SK-N-SH (cell line): Measurements from ENCODE around the gene MRFAP1.

ENCODE experiments used
- TF ChIP-seq, protein P1 (sequence below): fragments of 200-600 bp; sonication (generic); IDR thresholded peaks from 2 replicates; pipeline ENCODE4 v1.6.1; 2017; ENCODE audit warnings: antibody characterized with exemption, mild to moderate bottlenecking, moderate library complexity
- TF ChIP-seq, protein P2 (sequence below): fragments of 150-350 bp; IDR thresholded peaks from 2 replicates; pipeline ENCODE4 v1.6.1; 2017; ENCODE audit warnings: antibody characterized with exemption, low read length, low read depth, borderline replicate concordance

GRCh38 chr4:6592804-6593563 is 47.5 kb upstream of the MRFAP1 start:
- TF ChIP-seq, protein P1, sequence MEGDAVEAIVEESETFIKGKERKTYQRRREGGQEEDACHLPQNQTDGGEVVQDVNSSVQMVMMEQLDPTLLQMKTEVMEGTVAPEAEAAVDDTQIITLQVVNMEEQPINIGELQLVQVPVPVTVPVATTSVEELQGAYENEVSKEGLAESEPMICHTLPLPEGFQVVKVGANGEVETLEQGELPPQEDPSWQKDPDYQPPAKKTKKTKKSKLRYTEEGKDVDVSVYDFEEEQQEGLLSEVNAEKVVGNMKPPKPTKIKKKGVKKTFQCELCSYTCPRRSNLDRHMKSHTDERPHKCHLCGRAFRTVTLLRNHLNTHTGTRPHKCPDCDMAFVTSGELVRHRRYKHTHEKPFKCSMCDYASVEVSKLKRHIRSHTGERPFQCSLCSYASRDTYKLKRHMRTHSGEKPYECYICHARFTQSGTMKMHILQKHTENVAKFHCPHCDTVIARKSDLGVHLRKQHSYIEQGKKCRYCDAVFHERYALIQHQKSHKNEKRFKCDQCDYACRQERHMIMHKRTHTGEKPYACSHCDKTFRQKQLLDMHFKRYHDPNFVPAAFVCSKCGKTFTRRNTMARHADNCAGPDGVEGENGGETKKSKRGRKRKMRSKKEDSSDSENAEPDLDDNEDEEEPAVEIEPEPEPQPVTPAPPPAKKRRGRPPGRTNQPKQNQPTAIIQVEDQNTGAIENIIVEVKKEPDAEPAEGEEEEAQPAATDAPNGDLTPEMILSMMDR = no peak
- TF ChIP-seq, protein P2, sequence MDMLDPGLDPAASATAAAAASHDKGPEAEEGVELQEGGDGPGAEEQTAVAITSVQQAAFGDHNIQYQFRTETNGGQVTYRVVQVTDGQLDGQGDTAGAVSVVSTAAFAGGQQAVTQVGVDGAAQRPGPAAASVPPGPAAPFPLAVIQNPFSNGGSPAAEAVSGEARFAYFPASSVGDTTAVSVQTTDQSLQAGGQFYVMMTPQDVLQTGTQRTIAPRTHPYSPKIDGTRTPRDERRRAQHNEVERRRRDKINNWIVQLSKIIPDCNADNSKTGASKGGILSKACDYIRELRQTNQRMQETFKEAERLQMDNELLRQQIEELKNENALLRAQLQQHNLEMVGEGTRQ = no peak
